Left renal pelvis (tissue), 4 donors: Measurements from ENCODE around the gene ARHGAP23. TPM values are rescaled to one million over a fixed set of nuclear protein-coding genes. Genes with fewer than 3 reads are reported as not detected.
"Not testable (repeated sequence)": the region's sequence is repeated elsewhere in the genome, so short reads cannot be mapped to it uniquely, and the experiment has no call there.

Experiments used
- DNase-seq, 4 donors: peaks; one replicate each; pipeline ENCODE4 v3.0.0-alpha.2; 2013; ENCODE audit warnings: low read depth in 4 of 4, low spot score in 3 of 4
- polyA plus RNA-seq, 4 donors: library from polyadenylated mRNA; unstranded; fragments of 120-200 nt; gene quantifications; one replicate each; pipeline ENCODE4 v1.2.1, GENCODE V29; 2013; ENCODE audit not compliant: insufficient read length in 4 of 4

Gene ARHGAP23
- polyA plus RNA-seq, 4 donors: 43.2 to 62.7 (median 57.1) TPM

GRCh38 chr17:38420518-38420917 is 7.7 kb upstream of the ARHGAP23 start:
- DNase-seq: no peak

GRCh38 chr17:38421171-38421841 is 7.0 kb upstream of the ARHGAP23 start:
- no peak for DNase-seq

- DNase-seq: no peak
Measured at GRCh38 chr17:38421871-38422827, 6.1 kb upstream of the ARHGAP23 start.

- no peak for DNase-seq
Measured at GRCh38 chr17:38424297-38424972, 3.8 kb upstream of the ARHGAP23 start.

GRCh38 chr17:38425031-38425430 is 3.2 kb upstream of the ARHGAP23 start:
- no peak for DNase-seq

- no peak for DNase-seq
Measured at GRCh38 chr17:38425744-38426143, 2.5 kb upstream of the ARHGAP23 start.

- DNase-seq: no peak
Measured at GRCh38 chr17:38426441-38426840, 1.8 kb upstream of the ARHGAP23 start.

- DNase-seq: no peak
Measured at GRCh38 chr17:38427160-38427949, 909 bp upstream of the ARHGAP23 start.

- no peak for DNase-seq
Measured at GRCh38 chr17:38428643-38429371, 543 bp downstream of the ARHGAP23 start.

- no peak for DNase-seq
Measured at GRCh38 chr17:38429476-38430100, 1.3 kb downstream of the ARHGAP23 start.

GRCh38 chr17:38430316-38430715 is 2.1 kb downstream of the ARHGAP23 start:
- DNase-seq: no peak

- no peak for DNase-seq
Measured at GRCh38 chr17:38430822-38431221, 2.6 kb downstream of the ARHGAP23 start.

GRCh38 chr17:38431346-38432145 is 3.3 kb downstream of the ARHGAP23 start:
- no peak for DNase-seq

- no peak for DNase-seq
Measured at GRCh38 chr17:38434178-38434665, 6.0 kb downstream of the ARHGAP23 start.

- DNase-seq: no peak
Measured at GRCh38 chr17:38435795-38436194, 7.5 kb downstream of the ARHGAP23 start.

- DNase-seq: no peak
Measured at GRCh38 chr17:38436386-38436785, 8.1 kb downstream of the ARHGAP23 start.

GRCh38 chr17:38437313-38437712 is 9.0 kb downstream of the ARHGAP23 start:
- not testable (repeated sequence) for DNase-seq

- DNase-seq: no peak
Measured at GRCh38 chr17:38439436-38439835, 11.2 kb downstream of the ARHGAP23 start.
